Hepatocyte (in vitro differentiated cells): ENCODE data around the gene EME2. TPM values are rescaled to one million over a fixed set of nuclear protein-coding genes. Genes with fewer than 3 reads are reported as not detected.

Experiments used
- DNase-seq: peaks from one replicate; pipeline ENCODE4 v3.0.0-alpha.2; 2016; ENCODE audit warnings: low spot score
- H2AFZ ChIP-seq: fragments of 200-600 bp; sonication (generic); 2 replicates; pipeline ENCODE4 v1.6.0; 2016; ENCODE audit warnings: antibody characterized with exemption, mild to moderate bottlenecking
- H3K27ac ChIP-seq: fragments of 200-600 bp; sonication (generic); 2 replicates; pipeline ENCODE4 v1.5.1; 2016; ENCODE audit warnings: mild to moderate bottlenecking
- H3K27me3 ChIP-seq: fragments of 200-600 bp; sonication (generic); 2 replicates; pipeline ENCODE4 v1.6.1; 2016
- H3K36me3 ChIP-seq: fragments of 200-600 bp; sonication (generic); replicated peaks from 2 replicates; pipeline ENCODE4 v1.5.1; 2016; ENCODE audit warnings: low read depth; ENCODE audit not compliant: insufficient read depth
- H3K4me1 ChIP-seq: fragments of 200-600 bp; sonication (generic); 2 replicates; pipeline ENCODE4 v1.5.1; 2016; ENCODE audit warnings: mild to moderate bottlenecking, moderate library complexity; ENCODE audit not compliant: insufficient read depth
- H3K4me2 ChIP-seq: fragments of 200-600 bp; sonication (generic); 2 replicates; pipeline ENCODE4 v1.6.0; 2016
- H3K4me3 ChIP-seq: fragments of 200-600 bp; sonication (generic); 2 replicates; pipeline ENCODE4 v1.5.1; 2016; ENCODE audit warnings: mild to moderate bottlenecking
- H3K79me2 ChIP-seq: fragments of 200-600 bp; sonication (generic); 2 replicates; pipeline ENCODE4 v1.6.0; 2017; ENCODE audit warnings: mild to moderate bottlenecking
- H3K9me2 ChIP-seq: fragments of 200-600 bp; sonication (generic); replicated peaks from 2 replicates; pipeline ENCODE4 v1.6.0; 2017; ENCODE audit warnings: mild to moderate bottlenecking; ENCODE audit not compliant: insufficient read depth
- H3K9me3 ChIP-seq: fragments of 200-600 bp; sonication (generic); 2 replicates; pipeline ENCODE4 v1.5.1; 2016; ENCODE audit warnings: low read depth, mild to moderate bottlenecking
- H4K20me1 ChIP-seq: fragments of 200-600 bp; sonication (generic); 2 replicates; pipeline ENCODE4 v1.6.0; 2016; ENCODE audit warnings: mild to moderate bottlenecking; ENCODE audit not compliant: insufficient read depth, poor library complexity, severe bottlenecking
- CTCF ChIP-seq: fragments of 200-600 bp; sonication (generic); IDR thresholded peaks from 2 replicates; pipeline ENCODE4 v1.5.1; 2016; ENCODE audit warnings: antibody characterized with exemption, mild to moderate bottlenecking; ENCODE audit not compliant: poor library complexity
- EZH2 ChIP-seq: fragments of 200-600 bp; sonication (generic); IDR thresholded peaks from 2 replicates; pipeline ENCODE4 v1.6.1; 2016; ENCODE audit warnings: antibody characterized with exemption, mild to moderate bottlenecking, borderline replicate concordance
- EZH2phosphoT487 ChIP-seq: fragments of 200-600 bp; sonication (generic); IDR thresholded peaks from one replicate; pipeline ENCODE4 v1.6.1; 2018; ENCODE audit warnings: antibody characterized with exemption, mild to moderate bottlenecking, low read depth, moderate library complexity; ENCODE audit not compliant: unreplicated experiment, severe bottlenecking
- WGBS: methylation state at CpG from one replicate; pipeline ENCODE4 v1.1.6; 2016; ENCODE audit warnings: low lambda C conversion rate; ENCODE audit errors: missing lambda C conversion rate; 5-methylcytosine and 5-hydroxymethylcytosine counted together
- polyA plus RNA-seq: library from polyadenylated mRNA; unstranded; fragments of >200 nt; fragmentation: Nextera tagmentation; extraction: Ambion mirVana; gene quantifications from 2 replicates; pipeline ENCODE4 v1.2.1, GENCODE V29; 2016
- total RNA-seq: library from RNA; depleted of rRNA; stranded (reverse); fragments of >200 nt; gene quantifications from 2 replicates; pipeline ENCODE4 v1.2.3, GENCODE V29; 2014

Gene EME2
- total and polyA plus RNA-seq, 2 experiments from 2014 or later: 17.7 to 20.8 TPM

GRCh38 chr16:1808691-1809090 lies 36.1 kb downstream of the EME2 start:
- no peak for TF ChIP-seq CTCF
- TF ChIP-seq EZH2phosphoT487: no peak
- no peak for TF ChIP-seq EZH2
- H3K4me3 ChIP-seq: no peak overlapping the region

DNA sequence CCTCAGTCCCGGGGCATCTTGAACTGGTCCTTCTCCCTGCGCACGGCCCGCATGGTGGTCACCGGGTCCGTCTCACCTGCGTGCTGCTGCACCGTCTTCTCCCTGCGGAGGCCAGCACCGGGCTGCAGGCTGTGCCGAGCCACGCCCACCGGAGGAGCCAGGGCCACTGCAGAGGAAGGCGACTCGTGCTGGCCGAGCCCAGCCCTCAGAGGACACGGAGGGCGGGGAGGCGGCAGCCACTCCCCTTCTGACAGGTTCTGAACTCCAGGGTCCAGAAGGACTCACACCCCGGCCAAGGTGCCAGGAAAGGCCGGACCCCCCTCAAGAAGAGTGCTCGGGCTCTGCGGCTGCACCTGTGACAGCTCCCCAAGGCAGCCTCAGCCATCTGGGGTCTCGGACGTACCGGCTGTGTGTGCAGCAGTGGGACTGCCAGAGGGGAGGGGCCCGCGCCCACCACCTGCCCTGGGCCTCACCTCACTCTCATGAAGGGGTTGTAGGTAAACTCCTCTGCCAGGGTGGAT lies 36.7 kb downstream of the EME2 start:
- H2AFZ ChIP-seq: no peak overlapping the region
- peaks cover 3% of the 10 kb centered on the region for H4K20me1 ChIP-seq
- 82% methylated on average over 27 of the region's 28 CpGs for WGBS
- H3K9me3 ChIP-seq: no peaks in the 10 kb centered on the region
- peak; percentile 8 for DNase-seq
- H3K27ac ChIP-seq: no peak overlapping the region
- H3K27me3 ChIP-seq: no peaks in the 10 kb centered on the region
- H3K9me2 ChIP-seq: no peaks in the 10 kb centered on the region
- H3K4me2 ChIP-seq: no peak overlapping the region
- no peaks in the 10 kb centered on the region for H3K4me1 ChIP-seq
- no peaks in the 10 kb centered on the region for H3K79me2 ChIP-seq
- no peak overlapping the region for H3K4me3 ChIP-seq
- H3K36me3 ChIP-seq: no peaks in the 10 kb centered on the region
- TF ChIP-seq EZH2phosphoT487 (no peak), CTCF (no peak)

More at GRCh38 chr16:1808691-1809090, 36.1 kb downstream of the EME2 start:
- Histone ChIP-seq H3K36me3 (no peaks in the 10 kb centered on the region), H3K9me3 (no peaks in the 10 kb centered on the region), H3K4me1 (no peaks in the 10 kb centered on the region), H4K20me1 (peaks cover 3% of the 10 kb centered on the region), H2AFZ (no peak overlapping the region), H3K4me2 (no peak overlapping the region), H3K79me2 (no peaks in the 10 kb centered on the region), H3K27ac (no peak overlapping the region), H3K9me2 (no peaks in the 10 kb centered on the region), H3K27me3 (no peaks in the 10 kb centered on the region)
- WGBS: 83% methylated on average over 18 of the region's 18 CpGs
- no peak for DNase-seq

GRCh38 chr16:1810106-1810505 lies 37.5 kb downstream of the EME2 start:
- Histone ChIP-seq H3K79me2 (no peaks in the 10 kb centered on the region), H3K4me3 (no peak overlapping the region)
- WGBS: 99% methylated on average over 16 of the region's 16 CpGs

More at GRCh38 chr16:1810106-1810505, 37.5 kb downstream of the EME2 start:
- Histone ChIP-seq H3K27ac (no peak overlapping the region), H3K9me2 (no peaks in the 10 kb centered on the region), H3K27me3 (no peaks in the 10 kb centered on the region), H4K20me1 (peaks cover 3% of the 10 kb centered on the region), H3K36me3 (no peaks in the 10 kb centered on the region), H3K9me3 (no peaks in the 10 kb centered on the region), H3K4me2 (no peak overlapping the region), H3K4me1 (no peaks in the 10 kb centered on the region), H2AFZ (no peak overlapping the region)
- TF ChIP-seq EZH2: no peak
- TF ChIP-seq CTCF: no peak
- no peak for TF ChIP-seq EZH2phosphoT487
- DNase-seq: no peak
